Natural killer cell (primary cell): ENCODE results near the gene CORO2B. TPM values are rescaled to one million over a fixed set of nuclear protein-coding genes. Genes with fewer than 3 reads are reported as not detected.

Experiments used
- ATAC-seq, 3 donors: fragments of 150-1000 bp in 2 of 3; fragments of 200-7000 bp in 1 of 3; cut with Tn5 transposase; 1 replicate in 1 of 3; 2 replicates in 2 of 3; pipeline ENCODE4 v1.10.0; 2021; ENCODE audit warnings: mild to moderate bottlenecking in 2 of 3, moderate library complexity in 2 of 3
- DNase-seq, 2 donors: peaks; one replicate each; pipeline versions ENCODE4 v3.0.0 to v3.0.0-alpha.2; 2013 to 2021; ENCODE audit warnings: mixed read lengths in 1 of 2
- H3K27ac ChIP-seq: one replicate; pipeline ENCODE4 v1.5.1; 2013; ENCODE audit warnings: mild to moderate bottlenecking, low read length
- H3K27me3 ChIP-seq: one replicate; pipeline ENCODE4 v1.6.1; 2013; ENCODE audit warnings: low read length; ENCODE audit not compliant: control insufficient read depth, insufficient read depth
- H3K36me3 ChIP-seq: one replicate; pipeline ENCODE4 v1.6.1; 2013; ENCODE audit warnings: low read length; ENCODE audit not compliant: control insufficient read depth, insufficient read depth
- H3K4me1 ChIP-seq: one replicate; pipeline ENCODE4 v1.6.1; 2013; ENCODE audit warnings: low read length; ENCODE audit not compliant: control insufficient read depth, insufficient read depth
- H3K4me3 ChIP-seq: one replicate; pipeline ENCODE4 v1.5.1; 2013; ENCODE audit warnings: low read length
- H3K9me3 ChIP-seq: one replicate; pipeline ENCODE4 v1.6.1; 2013; ENCODE audit warnings: low read length; ENCODE audit not compliant: control insufficient read depth, insufficient read depth
- H3K27ac Mint-ChIP-seq, 2 donors: one replicate each; pipeline ENCODE4 v1.8.0; 2022; ENCODE audit warnings: mild to moderate bottlenecking in 2 of 2, mixed read lengths in 2 of 2, moderate library complexity in 1 of 2
- H3K27me3 Mint-ChIP-seq, 2 donors: one replicate each; pipeline ENCODE4 v1.8.0; 2022; ENCODE audit warnings: low read depth in 2 of 2, mixed read lengths in 2 of 2
- H3K36me3 Mint-ChIP-seq: one replicate; pipeline ENCODE4 v1.8.0; 2022; ENCODE audit warnings: mixed read lengths
- H3K4me1 Mint-ChIP-seq, 2 donors: one replicate each; pipeline ENCODE4 v1.8.0; 2022; ENCODE audit warnings: mixed read lengths in 2 of 2
- H3K4me3 Mint-ChIP-seq: one replicate; pipeline ENCODE4 v1.8.0; 2022; ENCODE audit warnings: mild to moderate bottlenecking, moderate library complexity, mixed read lengths
- H3K9me3 Mint-ChIP-seq, 2 donors: one replicate each; pipeline ENCODE4 v1.8.0; 2022; ENCODE audit warnings: mixed read lengths in 2 of 2
- CTCF ChIP-seq: fragments of 200-600 bp; IDR thresholded peaks from one replicate; pipeline ENCODE4 v1.8.0; 2022; ENCODE audit warnings: antibody characterized with exemption
- WGBS: methylation state at CpG from one replicate; pipeline ENCODE4 v1.1.7; 2013; ENCODE audit warnings: missing lambda C conversion rate; ENCODE audit not compliant: insufficient coverage; 5-methylcytosine and 5-hydroxymethylcytosine counted together
- intact Hi-C: fragments of 100-400 bp; cut with micrococcal nuclease; formaldehyde crosslinking; loops from one replicate; pipeline ENCODE4 v1.14.2; 2022
- total RNA-seq, 4 donors: library from RNA; stranded (reverse); fragments of 120-200 nt in 1 of 4; gene quantifications; one replicate each; pipeline versions ENCODE4 v1.2.3 to v1.2.4, GENCODE V29; 2013 to 2022

CORO2B gene
- total RNA-seq, 3 donors from 2014 or later (not counting 1 experiment from before 2014, with no cell fraction given), result 0.13 TPM; not detected in 2

- Mint-ChIP-seq H3K27ac (no peak overlapping the region), H3K27me3 (peaks cover 2 to 6% of the 10 kb centered on the region in 2 donors), H3K4me1 (no peaks in the 10 kb centered on the region), H3K4me3 (no peak overlapping the region), H3K36me3 (no peaks in the 10 kb centered on the region), H3K9me3 (no peaks in the 10 kb centered on the region)
- ATAC-seq, result no peak
- DNase-seq, result no peak
- H3K36me3 ChIP-seq, result no peaks in the 10 kb centered on the region
- H3K27ac ChIP-seq, result no peak overlapping the region
- no peaks in the 10 kb centered on the region for H3K27me3 ChIP-seq
- WGBS, result 87% methylated on average over 4 of the region's 4 CpGs
- no peak for TF ChIP-seq CTCF
- H3K4me1 ChIP-seq, result no peaks in the 10 kb centered on the region
- H3K4me3 ChIP-seq, result no peak overlapping the region
- intact Hi-C loops, result no loop called here
- H3K9me3 ChIP-seq, result no peaks in the 10 kb centered on the region
Observed at GRCh38 chr15:68634122-68634482, 55.3 kb downstream of the CORO2B start.

- DNase-seq (no peak), ATAC-seq (no peak)
- intact Hi-C loops, result no loop called here
- 70% methylated on average over 6 of the region's 6 CpGs for WGBS
- H3K27ac ChIP-seq, result no peak overlapping the region
- H3K4me3 Mint-ChIP-seq, result no peak overlapping the region
- TF ChIP-seq CTCF, result no peak
- no peaks in the 10 kb centered on the region for H3K36me3 ChIP-seq
- no peaks in the 10 kb centered on the region for H3K9me3 Mint-ChIP-seq
- no peaks in the 10 kb centered on the region for H3K4me1 ChIP-seq
- peaks cover 2% of the 10 kb centered on the region in 2 donors for H3K27me3 Mint-ChIP-seq
- H3K9me3 ChIP-seq, result no peaks in the 10 kb centered on the region
- H3K27me3 ChIP-seq, result no peaks in the 10 kb centered on the region
- no peak overlapping the region for H3K4me3 ChIP-seq
- no peaks in the 10 kb centered on the region for H3K4me1 Mint-ChIP-seq
- H3K27ac Mint-ChIP-seq, result no peak overlapping the region
- H3K36me3 Mint-ChIP-seq, result no peaks in the 10 kb centered on the region
Observed at GRCh38 chr15:68634531-68634930, 55.7 kb downstream of the CORO2B start.

- no peaks in the 10 kb centered on the region for H3K4me1 Mint-ChIP-seq
- no peaks in the 10 kb centered on the region for H3K9me3 ChIP-seq
- H3K4me3 ChIP-seq, result no peak overlapping the region
- no peak overlapping the region for H3K4me3 Mint-ChIP-seq
- H3K27me3 ChIP-seq, result no peaks in the 10 kb centered on the region
- no peak overlapping the region for H3K27ac ChIP-seq
- WGBS, result 62% methylated on average over 2 of the region's 2 CpGs
- no peaks in the 10 kb centered on the region for H3K9me3 Mint-ChIP-seq
- DNase-seq, result no peak
- intact Hi-C loops, result no loop called here
- ATAC-seq, result no peak
- no peaks in the 10 kb centered on the region for H3K36me3 ChIP-seq
- peaks cover 0 to 2% of the 10 kb centered on the region in 2 donors for H3K27me3 Mint-ChIP-seq
- TF ChIP-seq CTCF, result no peak
- no peaks in the 10 kb centered on the region for H3K36me3 Mint-ChIP-seq
- H3K4me1 ChIP-seq, result no peaks in the 10 kb centered on the region
- no peak overlapping the region for H3K27ac Mint-ChIP-seq
Observed at GRCh38 chr15:68635141-68635540, 56.3 kb downstream of the CORO2B start.

- H3K27ac Mint-ChIP-seq, result no peak overlapping the region
- 87% methylated on average over 5 of the region's 5 CpGs for WGBS
- ATAC-seq, result no peak
Observed at GRCh38 chr15:68636256-68636655, 57.5 kb downstream of the CORO2B start.

More at GRCh38 chr15:68636256-68636655, 57.5 kb downstream of the CORO2B start:
- H3K27ac ChIP-seq, result no peak overlapping the region
- Mint-ChIP-seq H3K9me3 (no peaks in the 10 kb centered on the region), H3K27me3 (no peaks in the 10 kb centered on the region), H3K36me3 (no peaks in the 10 kb centered on the region), H3K4me1 (no peaks in the 10 kb centered on the region), H3K4me3 (no peak overlapping the region)
- no peak overlapping the region for H3K4me3 ChIP-seq
- no peaks in the 10 kb centered on the region for H3K4me1 ChIP-seq
- no peaks in the 10 kb centered on the region for H3K27me3 ChIP-seq
- DNase-seq, result no peak
- no peaks in the 10 kb centered on the region for H3K36me3 ChIP-seq
- H3K9me3 ChIP-seq, result no peaks in the 10 kb centered on the region
- intact Hi-C loops, result no loop called here
- TF ChIP-seq CTCF, result no peak
